SH-SY5Y (cell line): ENCODE results near the gene RIC8A.

ENCODE experiments used
- GATA2 ChIP-seq: IDR thresholded peaks from 2 replicates; pipeline ENCODE4 v1.6.1; 2011; ENCODE audit warnings: mild to moderate bottlenecking, low read depth, low read length
- GATA3 ChIP-seq: IDR thresholded peaks from 2 replicates; pipeline ENCODE4 v1.6.1; 2011; ENCODE audit warnings: low read depth, mild to moderate bottlenecking, low read length, moderate library complexity

RIC8A gene

DNA sequence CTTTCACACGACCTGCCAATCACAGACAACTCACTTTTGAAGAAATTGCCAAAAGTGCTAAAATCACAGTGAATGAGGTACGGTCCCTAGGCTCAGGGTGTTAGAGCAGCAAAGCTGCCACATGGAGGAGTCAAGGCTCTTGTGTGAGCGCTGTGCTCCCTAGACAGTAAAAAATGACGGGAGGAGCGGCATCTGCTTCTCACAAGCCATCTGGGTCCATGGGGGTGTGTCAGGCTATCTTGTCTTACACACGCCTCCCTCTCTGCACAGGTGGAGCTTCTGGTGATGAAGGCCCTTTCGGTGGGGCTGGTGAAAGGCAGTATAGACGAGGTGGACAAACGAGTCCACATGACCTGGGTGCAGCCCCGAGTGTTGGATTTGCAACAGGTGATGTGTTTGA is 44.0 kb downstream of the RIC8A start:
- no peak for TF ChIP-seq GATA2
- TF ChIP-seq GATA3, result no peak

GRCh38 chr11:252666-253065 is 45.2 kb downstream of the RIC8A start:
- TF ChIP-seq GATA3, result no peak
- no peak for TF ChIP-seq GATA2

- TF ChIP-seq GATA3 (no peak), GATA2 (no peak)
Measured at GRCh38 chr11:253160-253885, 45.8 kb downstream of the RIC8A start.

DNA sequence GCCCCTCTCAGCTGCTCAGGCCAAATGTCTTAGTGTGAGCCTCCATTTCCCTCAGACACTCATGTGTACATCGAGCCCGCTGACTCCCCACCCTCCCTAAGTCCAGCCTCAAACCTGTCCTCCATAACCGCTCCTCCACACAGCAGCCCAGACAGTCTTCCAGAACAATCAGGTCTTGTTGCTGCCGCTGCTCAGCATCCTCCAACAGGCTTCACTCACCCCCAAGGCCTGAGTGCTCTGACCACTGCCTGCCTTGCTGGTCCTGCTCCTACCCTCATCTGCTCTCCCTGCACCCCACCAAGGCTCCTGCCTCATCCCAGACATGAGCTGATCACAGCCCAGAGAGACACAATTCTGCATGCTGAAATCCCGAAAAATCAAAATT is 46.4 kb downstream of the RIC8A start:
- TF ChIP-seq GATA2 (no peak), GATA3 (no peak)

DNA sequence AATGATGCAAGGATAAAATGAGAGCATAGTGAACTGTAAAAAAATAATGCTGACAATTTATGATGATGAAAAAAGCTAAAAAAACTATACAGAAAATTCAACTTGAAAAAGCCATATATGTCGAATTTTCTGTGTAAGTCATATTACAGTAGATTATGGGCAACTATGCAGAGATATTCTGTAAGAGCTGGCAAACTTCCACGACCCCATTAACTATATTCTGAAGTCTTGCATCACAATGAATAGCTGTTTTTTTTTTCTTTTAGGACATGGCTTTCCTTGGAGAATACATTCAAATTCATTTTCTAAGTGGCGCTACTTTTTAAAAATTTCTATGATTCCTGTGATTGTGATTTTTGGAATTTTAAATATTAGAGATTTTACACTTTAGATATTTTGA is 47.7 kb downstream of the RIC8A start:
- TF ChIP-seq GATA2 (no peak), GATA3 (no peak)

DNA sequence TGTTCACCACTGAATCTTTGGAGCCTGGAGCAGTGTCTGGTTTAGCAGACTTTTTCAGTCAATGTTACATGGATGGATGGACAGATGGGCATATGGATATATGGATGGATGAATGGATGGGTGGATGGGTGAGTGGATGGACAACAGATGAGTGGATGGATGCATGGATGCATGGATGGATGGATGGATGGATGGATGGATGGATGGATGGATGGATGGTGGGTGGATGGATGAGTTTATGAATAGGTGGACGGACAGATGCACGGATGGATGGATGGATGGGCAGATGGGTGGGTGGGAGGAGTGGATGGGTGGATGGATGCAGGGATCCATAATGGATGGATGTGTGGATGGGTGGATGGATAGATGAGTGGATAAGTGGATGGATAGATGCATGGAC is 48.3 kb downstream of the RIC8A start:
- TF ChIP-seq GATA3 (no peak), GATA2 (no peak)

DNA sequence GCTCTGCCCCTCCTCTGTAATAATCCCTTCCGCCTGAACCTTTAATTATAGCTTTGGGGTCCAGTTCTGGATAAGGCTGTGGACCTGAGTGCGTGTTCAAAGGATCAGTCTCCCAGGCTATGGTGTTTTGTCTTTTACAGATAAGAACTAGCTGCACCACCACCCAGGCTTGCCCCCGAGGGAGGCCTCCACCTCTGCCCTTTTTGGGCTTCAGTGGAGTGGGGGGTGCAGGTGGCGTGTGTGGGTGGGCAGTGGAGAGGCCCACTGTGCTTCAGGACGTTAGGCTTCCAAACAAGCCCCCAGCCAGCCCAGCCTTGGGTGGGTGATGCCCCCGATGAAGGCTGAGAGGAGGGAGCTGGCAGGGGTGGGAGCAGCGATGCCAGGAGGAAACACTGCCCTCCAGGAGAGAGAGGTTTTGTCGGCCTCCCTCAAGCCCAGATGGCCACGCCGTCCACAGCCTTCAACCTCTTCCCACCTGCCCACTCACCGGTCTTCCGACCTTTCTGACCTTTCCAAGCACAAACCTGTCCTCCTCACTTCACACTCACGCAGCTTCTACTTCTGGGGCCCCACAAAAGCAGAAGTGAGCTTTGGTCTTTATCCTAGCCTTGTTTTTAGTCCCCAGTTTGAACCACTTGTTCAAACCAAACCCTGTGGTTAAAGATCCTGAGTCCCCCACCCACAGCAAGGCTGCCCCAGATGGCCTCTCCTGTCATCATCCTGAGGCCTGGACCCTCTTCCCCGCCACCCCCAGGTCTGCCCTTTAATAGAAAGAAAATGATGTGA is 49.6 kb downstream of the RIC8A start:
- TF ChIP-seq GATA3, result no peak
- no peak for TF ChIP-seq GATA2

DNA sequence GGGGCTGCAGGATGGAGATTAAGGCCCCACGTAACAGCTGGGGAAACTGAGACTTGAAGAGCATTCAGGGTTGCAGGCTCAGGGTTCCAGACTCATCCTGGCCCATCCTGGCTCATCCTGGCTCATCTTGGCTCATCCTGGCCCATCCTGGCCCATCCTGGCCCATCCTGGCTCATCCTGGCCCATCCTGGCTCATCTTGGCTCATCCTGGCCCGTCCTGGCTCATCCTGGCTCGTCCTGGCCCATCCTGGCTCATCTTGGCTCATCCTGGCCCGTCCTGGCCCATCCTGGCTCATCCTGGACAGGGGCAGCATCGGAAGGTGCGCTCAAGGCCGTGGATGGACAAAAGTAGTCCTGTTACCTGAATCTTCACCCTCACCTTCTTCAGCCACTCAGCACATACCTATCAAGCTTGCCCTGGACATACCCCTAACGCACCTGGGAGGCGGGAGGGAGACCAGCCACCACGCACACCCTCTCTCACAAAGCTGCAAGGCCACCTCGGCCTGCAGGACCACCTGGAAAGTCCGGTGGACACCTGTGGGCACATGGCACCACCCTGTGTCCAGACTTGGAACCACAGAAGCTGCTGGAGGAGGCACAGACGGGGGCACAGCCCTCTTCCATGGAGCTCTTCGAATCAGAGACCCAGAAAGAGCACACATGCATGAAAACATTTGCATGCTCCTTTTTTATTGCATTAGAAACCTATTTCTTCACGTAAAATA is 50.4 kb downstream of the RIC8A start:
- no peak for TF ChIP-seq GATA3
- TF ChIP-seq GATA2, result no peak

- no peak for TF ChIP-seq GATA3
- no peak for TF ChIP-seq GATA2
Measured at GRCh38 chr11:259413-259812, 51.9 kb downstream of the RIC8A start.

DNA sequence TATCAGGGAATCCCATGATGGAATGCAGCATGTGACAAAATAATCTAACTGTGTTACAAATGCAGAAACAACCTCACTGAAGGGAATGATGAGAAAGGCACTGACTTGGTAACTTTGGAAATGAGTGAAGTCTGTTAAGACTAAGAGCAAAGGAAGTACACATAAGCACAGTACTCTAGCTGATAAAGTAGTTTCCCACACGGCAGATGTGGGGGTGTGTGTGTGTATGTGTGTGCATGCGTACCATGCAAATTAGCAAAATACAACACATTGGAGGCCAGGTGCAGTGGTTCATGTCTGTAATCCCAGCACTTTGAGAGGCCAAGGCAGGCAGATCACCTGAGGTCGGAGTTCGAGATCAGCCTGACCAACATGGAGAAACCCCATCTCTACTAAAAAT is 54.1 kb downstream of the RIC8A start:
- TF ChIP-seq GATA3 (no peak), GATA2 (no peak)
